GM18909 (cell line): Measurements from ENCODE around the gene BASP1.
"Not testable (repeated sequence)": the region's sequence is repeated elsewhere in the genome, so short reads cannot be mapped to it uniquely, and the experiment has no call there.

ENCODE experiments used
- ATAC-seq: cut with Tn5 transposase; IDR thresholded peaks from one replicate; pipeline ENCODE4 v1.9.1; 2021; ENCODE audit warnings: mild to moderate bottlenecking; ENCODE audit not compliant: unreplicated experiment, poor library complexity

Gene BASP1

GRCh38 chr5:17190799-17191391 is 26.5 kb upstream of the BASP1 start:
- ATAC-seq: no peak

- ATAC-seq: not testable (repeated sequence)
These were observed 25.9 kb upstream of the BASP1 start for GRCh38 chr5:17191574-17191973.

DNA sequence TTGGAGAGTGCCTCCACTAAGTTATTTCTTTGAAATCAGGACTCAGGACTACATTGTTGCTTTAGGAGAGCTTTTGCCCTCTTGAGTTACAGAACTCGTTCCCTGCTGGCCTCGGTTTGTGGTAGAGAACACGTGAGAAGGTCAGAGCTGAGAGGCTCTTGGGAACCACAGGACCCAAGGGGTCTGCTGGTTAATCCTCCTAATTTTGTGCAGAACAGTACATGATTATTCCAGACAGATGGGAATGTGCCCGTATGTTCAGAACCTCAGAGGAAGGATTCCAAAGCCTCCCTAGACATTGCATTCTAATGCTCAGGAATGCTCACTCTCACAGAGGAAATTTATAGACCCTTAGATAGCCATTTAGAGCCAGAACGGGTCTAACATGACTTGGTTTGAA is 25.2 kb upstream of the BASP1 start:
- ATAC-seq: no peak

DNA sequence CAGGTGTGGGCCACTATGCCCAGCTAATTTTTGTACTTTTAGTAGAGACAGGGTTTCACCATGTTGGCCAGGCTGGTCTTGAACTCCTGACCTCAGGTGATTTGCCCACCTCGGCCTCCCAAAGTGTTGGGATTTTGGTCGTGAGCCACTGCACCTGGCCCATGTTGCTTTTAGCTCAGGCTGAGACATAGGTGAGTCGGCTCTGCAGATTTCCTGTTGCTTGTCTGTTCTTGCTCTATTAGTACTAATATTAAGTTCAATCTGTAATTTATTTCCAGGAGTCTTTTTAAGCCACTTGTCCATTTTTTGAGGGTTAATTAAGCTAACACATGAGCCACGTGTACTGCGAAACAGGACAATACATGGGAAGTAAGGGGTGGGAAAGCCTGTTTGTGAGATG is 21.4 kb upstream of the BASP1 start:
- no peak for ATAC-seq

- ATAC-seq: no peak
These were observed 20.7 kb upstream of the BASP1 start for GRCh38 chr5:17196697-17197096.

DNA sequence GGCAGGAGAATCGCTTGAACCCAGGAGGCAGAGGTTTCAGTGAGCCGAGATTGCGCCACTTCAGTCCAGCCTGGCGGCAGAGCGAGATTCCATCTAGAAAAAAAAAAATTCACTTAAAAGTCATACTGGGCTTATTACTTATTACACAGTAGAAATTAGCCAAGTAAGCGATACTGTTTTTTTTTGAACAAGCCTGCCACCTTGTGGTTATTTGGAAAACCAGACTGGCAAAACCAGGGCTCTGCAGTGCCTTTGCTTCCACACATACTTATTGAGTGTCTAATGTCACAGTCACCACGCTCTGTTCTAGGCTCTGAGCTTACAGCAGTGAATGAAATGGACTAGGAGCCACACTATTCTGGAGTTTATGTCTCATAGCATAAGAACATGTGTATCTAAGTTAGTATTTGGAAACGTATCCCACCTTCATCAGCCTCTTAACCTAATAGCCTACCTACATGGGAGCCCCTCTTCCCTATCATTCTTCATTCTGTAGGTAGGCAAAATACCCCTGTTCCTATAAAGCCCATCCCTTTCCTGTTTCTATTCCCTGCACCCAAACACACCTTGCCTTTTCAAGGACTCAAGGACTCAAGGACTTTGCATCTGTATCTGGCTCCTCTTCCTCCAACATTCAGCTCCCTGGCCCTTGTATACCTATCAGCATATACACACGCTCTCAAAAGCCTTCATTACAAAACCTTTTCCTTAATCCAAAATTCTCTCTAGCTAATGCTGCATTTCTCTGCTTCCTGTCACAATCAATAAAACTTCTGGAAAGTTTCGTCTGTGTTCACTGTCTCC is 13.9 kb upstream of the BASP1 start:
- peak; percentile 93 for ATAC-seq

- ATAC-seq: no peak
These were observed 13.3 kb upstream of the BASP1 start for GRCh38 chr5:17204133-17204489.

DNA sequence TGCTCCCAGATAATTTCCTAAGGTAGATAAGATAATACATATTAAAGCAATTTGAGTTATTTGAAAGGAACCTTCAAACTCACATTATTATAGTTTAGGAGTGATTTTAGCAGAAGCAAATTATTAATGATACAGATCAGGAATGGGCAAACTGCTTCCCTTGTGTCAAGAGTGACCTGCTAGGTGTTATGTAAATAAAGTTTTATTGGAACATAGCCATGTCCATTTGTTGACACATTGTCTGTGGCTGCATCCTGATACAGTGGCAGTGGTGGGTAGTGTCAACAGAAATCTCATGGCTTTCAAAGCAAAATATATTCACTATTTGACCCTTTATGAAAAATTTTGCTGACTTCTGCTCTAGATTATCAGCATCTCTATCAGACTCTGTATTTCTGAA is 11.4 kb upstream of the BASP1 start:
- no peak for ATAC-seq

- ATAC-seq: no peak
These were observed 5.2 kb upstream of the BASP1 start for GRCh38 chr5:17212191-17212590.

DNA sequence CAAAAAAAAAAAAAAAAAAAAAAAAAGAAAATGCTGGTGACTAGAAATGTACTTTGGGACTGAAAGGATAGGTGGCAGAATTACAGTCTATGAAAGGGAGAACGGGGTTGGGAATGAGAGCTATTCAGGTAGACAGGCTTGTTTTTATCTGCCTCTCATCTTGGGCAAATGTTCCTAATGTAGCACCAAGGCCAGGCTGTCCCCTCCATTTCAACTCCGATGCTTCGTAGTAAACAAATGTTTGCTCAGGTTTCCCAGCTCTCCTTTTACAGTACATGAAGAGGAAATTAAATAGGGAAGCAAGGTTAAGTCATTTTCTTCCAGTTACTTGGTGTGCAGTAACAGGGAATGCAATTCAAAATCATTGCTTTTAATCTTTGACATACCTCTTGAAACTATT is 4.4 kb upstream of the BASP1 start:
- ATAC-seq: no peak

DNA sequence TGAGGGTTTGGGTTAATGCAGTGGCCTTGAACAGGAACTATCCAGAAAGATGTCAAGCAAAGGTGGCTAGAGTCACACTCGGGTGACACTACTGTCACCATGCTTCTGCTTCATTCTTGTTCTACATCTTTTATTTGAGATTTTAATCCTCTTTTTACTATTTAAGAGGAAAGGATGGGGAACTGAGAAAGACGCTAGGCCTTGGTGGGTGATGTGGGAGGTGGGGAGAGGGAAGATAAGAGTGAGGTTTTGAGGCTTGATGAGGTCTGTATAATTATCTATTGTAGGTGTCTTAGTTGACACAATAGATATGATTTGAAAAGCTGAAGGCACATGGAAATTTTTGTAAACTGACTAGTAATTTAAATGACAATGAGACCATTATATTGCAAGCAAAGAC is 3.5 kb upstream of the BASP1 start:
- ATAC-seq: no peak

DNA sequence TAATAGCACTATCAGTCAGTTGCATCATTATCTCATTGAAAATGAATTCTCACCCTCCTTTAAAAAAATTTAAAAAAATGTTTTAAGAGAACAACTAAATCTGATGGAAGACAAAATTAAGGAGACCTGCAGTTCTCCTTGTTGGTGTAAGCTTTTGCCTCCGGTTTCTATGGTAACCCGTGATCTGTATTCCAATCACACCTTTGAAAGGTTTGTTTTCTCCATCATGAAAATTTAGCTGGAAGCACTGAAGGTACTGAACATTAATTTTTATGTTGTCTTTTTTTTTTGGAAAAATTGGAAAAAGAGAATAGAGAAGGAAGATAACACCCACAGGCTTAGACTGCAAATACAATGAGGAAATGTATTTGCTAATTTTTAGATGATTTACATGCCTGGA is 2.5 kb upstream of the BASP1 start:
- no peak for ATAC-seq

DNA sequence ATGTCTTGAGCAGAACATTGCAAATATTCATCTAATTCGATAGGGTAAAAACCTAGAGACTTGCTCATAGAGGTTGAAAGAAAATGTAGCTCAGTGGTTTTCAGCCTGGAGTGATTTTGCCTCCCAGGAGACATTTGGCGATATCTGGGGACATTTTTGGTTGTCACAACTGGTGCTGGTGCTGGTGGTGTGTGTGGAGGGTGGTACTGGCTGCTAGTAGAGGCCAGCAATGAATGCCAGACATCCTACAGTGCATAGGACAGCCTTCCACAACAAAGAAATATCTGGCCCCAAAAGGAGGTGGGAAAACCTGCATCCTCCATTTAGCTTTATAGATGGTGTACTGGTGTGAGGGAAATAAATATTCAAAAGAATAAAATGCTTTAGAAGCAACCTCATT is 2.1 kb upstream of the BASP1 start:
- ATAC-seq: no peak

GRCh38 chr5:17216176-17216973 is 1.1 kb upstream of the BASP1 start:
- ATAC-seq: peak; percentile 49

GRCh38 chr5:17216974-17217492 is 398 bp upstream of the BASP1 start:
- ATAC-seq: no peak

- ATAC-seq: peak; percentile 37
These were observed 1.0 kb downstream of the BASP1 start for GRCh38 chr5:17218353-17219005.

DNA sequence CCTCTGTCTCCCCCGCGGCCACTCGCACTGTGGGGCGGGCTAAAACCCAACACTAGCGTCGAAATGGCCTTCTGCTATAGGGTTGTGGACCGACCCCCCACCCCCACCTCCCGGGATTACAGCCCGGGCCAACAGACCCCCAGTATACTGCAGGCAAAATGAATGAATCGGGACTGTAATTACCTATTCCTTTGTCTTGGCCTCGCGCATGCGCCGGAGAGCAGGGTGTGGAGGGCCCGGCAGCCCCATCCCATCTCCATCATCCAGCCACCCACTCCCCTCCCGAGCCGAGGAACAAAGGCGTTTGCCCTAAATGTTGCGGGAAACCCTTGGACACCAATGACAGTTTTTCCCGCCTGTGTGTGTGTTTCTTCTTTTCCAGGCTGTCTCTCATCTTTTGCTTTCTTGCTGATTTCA is 1.6 kb downstream of the BASP1 start:
- peak; percentile 20 for ATAC-seq

GRCh38 chr5:17219469-17219868 is 2.0 kb downstream of the BASP1 start:
- no peak for ATAC-seq

- no peak for ATAC-seq
These were observed 2.6 kb downstream of the BASP1 start for GRCh38 chr5:17219992-17220391.

GRCh38 chr5:17220469-17220868 is 3.0 kb downstream of the BASP1 start:
- no peak for ATAC-seq
